Kidney epithelial cell (primary cell): ENCODE measurements around the gene HEPN1. TPM values are rescaled to one million over a fixed set of nuclear protein-coding genes. Genes with fewer than 3 reads are reported as not detected.

Source experiments
- DNase-seq: peaks from one replicate; pipeline ENCODE4 v3.0.0-alpha.2; 2010; ENCODE audit warnings: low read depth
- H3K27me3 ChIP-seq: 2 replicates; pipeline ENCODE4 v1.6.0; 2011; ENCODE audit warnings: low read length; ENCODE audit not compliant: control insufficient read depth, insufficient read depth
- H3K36me3 ChIP-seq: 2 replicates; pipeline ENCODE4 v1.5.1; 2011; ENCODE audit warnings: low read length; ENCODE audit not compliant: control insufficient read depth, insufficient read depth
- H3K4me3 ChIP-seq: 2 replicates; pipeline ENCODE4 v1.5.1; 2011; ENCODE audit warnings: low read depth, mild to moderate bottlenecking, control low read depth, low read length
- CTCF ChIP-seq: IDR thresholded peaks from 2 replicates; pipeline ENCODE4 v1.5.1; 2011; ENCODE audit warnings: mild to moderate bottlenecking, moderate library complexity, low read length, control low read depth, inconsistent platforms; ENCODE audit not compliant: insufficient read depth, poor library complexity, severe bottlenecking
- total RNA-seq: library from RNA; depleted of rRNA; stranded (reverse); fragments of >200 nt; gene quantifications from 2 replicates; pipeline ENCODE4 v1.2.3, GENCODE V29; 2015

Gene HEPN1
- total RNA-seq, 1 donor from 2014 or later: not detected

GRCh38 chr11:124891373-124891861 is 27.6 kb upstream of the HEPN1 start:
- Histone ChIP-seq H3K27me3 (no peaks in the 10 kb centered on the region), H3K4me3 (no peak overlapping the region), H3K36me3 (no peaks in the 10 kb centered on the region)
- DNase-seq: no peak
- TF ChIP-seq CTCF: peak; percentile 2

GRCh38 chr11:124892146-124892545 is 26.9 kb upstream of the HEPN1 start:
- Histone ChIP-seq H3K4me3 (no peak overlapping the region), H3K27me3 (no peaks in the 10 kb centered on the region), H3K36me3 (no peaks in the 10 kb centered on the region)
- no peak for DNase-seq
- no peak for TF ChIP-seq CTCF

- Histone ChIP-seq H3K36me3 (no peaks in the 10 kb centered on the region), H3K4me3 (no peak overlapping the region), H3K27me3 (no peaks in the 10 kb centered on the region)
- DNase-seq: no peak
- TF ChIP-seq CTCF: no peak
These were observed 26.1 kb upstream of the HEPN1 start for GRCh38 chr11:124892750-124893454.

GRCh38 chr11:124893781-124894401 is 25.2 kb upstream of the HEPN1 start:
- Histone ChIP-seq H3K36me3 (no peaks in the 10 kb centered on the region), H3K27me3 (no peaks in the 10 kb centered on the region), H3K4me3 (no peak overlapping the region)
- DNase-seq: no peak
- no peak for TF ChIP-seq CTCF

GRCh38 chr11:124894606-124895430 is 24.2 kb upstream of the HEPN1 start:
- no peak for DNase-seq

More at GRCh38 chr11:124894606-124895430, 24.2 kb upstream of the HEPN1 start:
- no peak for TF ChIP-seq CTCF
- Histone ChIP-seq H3K27me3 (no peaks in the 10 kb centered on the region), H3K36me3 (no peaks in the 10 kb centered on the region), H3K4me3 (no peak overlapping the region)
